Upper lobe of left lung (tissue), 6 donors: ENCODE results near the gene ARHGAP10. TPM values are rescaled to one million over a fixed set of nuclear protein-coding genes. Genes with fewer than 3 reads are reported as not detected.

Source experiments
- ATAC-seq, 2 donors: fragments of 200-7000 bp; cut with Tn5 transposase; one replicate each; pipeline ENCODE4 v1.9.1; 2022; ENCODE audit warnings: mild to moderate bottlenecking in 2 of 2, moderate library complexity in 2 of 2; ENCODE audit not compliant: low FRiP score in 2 of 2
- DNase-seq, 2 donors: peaks; one replicate each; pipeline ENCODE4 v3.0.0-alpha.2; 2019 to 2020
- H3K27ac ChIP-seq, 4 donors: fragments of 200-600 bp; sonication (generic); one replicate each; pipeline ENCODE4 v1.5.1; 2016 to 2019
- H3K27me3 ChIP-seq, 4 donors: fragments of 200-600 bp; sonication (generic); one replicate each; pipeline ENCODE4 v1.5.1; 2017 to 2019
- H3K36me3 ChIP-seq, 4 donors: fragments of 200-600 bp; sonication (generic); one replicate each; pipeline ENCODE4 v1.5.1; 2016 to 2019
- H3K4me1 ChIP-seq, 4 donors: fragments of 200-600 bp; sonication (generic); one replicate each; pipeline ENCODE4 v1.5.1; 2018 to 2019
- H3K4me3 ChIP-seq, 4 donors: fragments of 200-600 bp; sonication (generic); one replicate each; pipeline ENCODE4 v1.5.1; 2017 to 2019; ENCODE audit warnings: mild to moderate bottlenecking in 2 of 4, moderate library complexity in 1 of 4
- H3K9me3 ChIP-seq, 4 donors: fragments of 200-600 bp; sonication (generic); one replicate each; pipeline ENCODE4 v1.5.1; 2018 to 2019
- EP300 ChIP-seq, 4 donors: sonication (generic); formaldehyde crosslinking; IDR thresholded peaks; one replicate each; pipeline ENCODE4 v1.5.1; 2017; ENCODE audit warnings: antibody characterized with exemption in 4 of 4, control low read depth in 2 of 4
- POLR2A ChIP-seq, 4 donors: fragments of 450-650 bp; IDR thresholded peaks; one replicate each; pipeline ENCODE4 v1.5.1; 2016 to 2017; ENCODE audit warnings: antibody characterized with exemption in 4 of 4, mild to moderate bottlenecking in 2 of 4
- POLR2AphosphoS5 ChIP-seq, 2 donors: sonication (generic); formaldehyde crosslinking; IDR thresholded peaks; one replicate each; pipeline ENCODE4 v1.5.1; 2017; ENCODE audit warnings: antibody characterized with exemption in 2 of 2
- WGBS, 2 donors: methylation state at CpG; one replicate each; pipeline ENCODE4 v1.1.5; 2017 to 2018; 5-methylcytosine and 5-hydroxymethylcytosine counted together
- total RNA-seq, 6 donors: library from RNA; depleted of rRNA in 4 of 6; stranded (reverse); fragments of >200 nt in 4 of 6; gene quantifications; one replicate each; pipeline versions ENCODE4 v1.1.0 to v1.2.1, GENCODE V29; 2016 to 2021
- TF ChIP-seq, protein P1 (sequence below), 6 experiments: fragments of 450-650 bp in 4 of 6; fragments of 200-600 bp in 2 of 6; sonication (generic) in 2 of 6; IDR thresholded peaks; one replicate each; pipeline ENCODE4 v1.5.1; 2016 to 2019; ENCODE audit warnings: antibody characterized with exemption in 6 of 6
- donor health status: DM: no; HTN: no; CAD: no; lungs with moderate emphysema.
- donor health status: DM: no; HTN: yes; CAD: no; lungs with severe emphysema.

The ARHGAP10 gene
- total RNA-seq, 6 donors from 2014 or later = 25.9 to 47.1 (median 29.5) TPM

DNA sequence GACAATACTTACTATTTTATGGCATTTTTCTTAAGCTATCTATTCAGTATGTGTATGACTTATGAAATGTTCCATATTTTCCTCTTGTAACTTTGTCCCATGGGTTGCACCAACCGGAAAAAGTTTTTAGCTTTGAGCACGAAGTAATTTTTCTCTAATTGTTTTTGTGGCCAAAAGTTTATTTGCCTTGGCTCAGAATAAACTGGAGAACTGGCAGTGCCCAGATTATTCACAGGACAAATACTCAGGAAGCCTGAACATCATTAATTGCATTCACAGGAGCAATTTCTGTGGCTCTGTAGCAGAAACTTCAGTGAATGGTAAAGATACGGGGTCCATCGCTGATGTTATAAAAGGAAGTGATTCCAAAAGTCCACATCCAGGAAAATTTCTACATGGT is 184.5 kb downstream of the ARHGAP10 start:
- Histone ChIP-seq H3K4me1 (no peaks in the 10 kb centered on the region), H3K36me3 (peaks cover 0 to 11% (median 1%) of the 10 kb centered on the region in 4 donors), H3K27me3 (no peaks in the 10 kb centered on the region), H3K27ac (no peak overlapping the region), H3K4me3 (no peak overlapping the region), H3K9me3 (no peaks in the 10 kb centered on the region)
- TF ChIP-seq EP300 (IDR thresholded peaks at IDR 0.05) = no peak
- TF ChIP-seq, protein P1, sequence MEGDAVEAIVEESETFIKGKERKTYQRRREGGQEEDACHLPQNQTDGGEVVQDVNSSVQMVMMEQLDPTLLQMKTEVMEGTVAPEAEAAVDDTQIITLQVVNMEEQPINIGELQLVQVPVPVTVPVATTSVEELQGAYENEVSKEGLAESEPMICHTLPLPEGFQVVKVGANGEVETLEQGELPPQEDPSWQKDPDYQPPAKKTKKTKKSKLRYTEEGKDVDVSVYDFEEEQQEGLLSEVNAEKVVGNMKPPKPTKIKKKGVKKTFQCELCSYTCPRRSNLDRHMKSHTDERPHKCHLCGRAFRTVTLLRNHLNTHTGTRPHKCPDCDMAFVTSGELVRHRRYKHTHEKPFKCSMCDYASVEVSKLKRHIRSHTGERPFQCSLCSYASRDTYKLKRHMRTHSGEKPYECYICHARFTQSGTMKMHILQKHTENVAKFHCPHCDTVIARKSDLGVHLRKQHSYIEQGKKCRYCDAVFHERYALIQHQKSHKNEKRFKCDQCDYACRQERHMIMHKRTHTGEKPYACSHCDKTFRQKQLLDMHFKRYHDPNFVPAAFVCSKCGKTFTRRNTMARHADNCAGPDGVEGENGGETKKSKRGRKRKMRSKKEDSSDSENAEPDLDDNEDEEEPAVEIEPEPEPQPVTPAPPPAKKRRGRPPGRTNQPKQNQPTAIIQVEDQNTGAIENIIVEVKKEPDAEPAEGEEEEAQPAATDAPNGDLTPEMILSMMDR (IDR thresholded peaks at IDR 0.05) = no peak
- TF ChIP-seq POLR2A (IDR thresholded peaks at IDR 0.05) = no peak
- DNase-seq = no peak
- ATAC-seq = no peak
- WGBS, 2 donors = 61 to 74% methylated on average over 4 of the region's 4 CpGs

DNA sequence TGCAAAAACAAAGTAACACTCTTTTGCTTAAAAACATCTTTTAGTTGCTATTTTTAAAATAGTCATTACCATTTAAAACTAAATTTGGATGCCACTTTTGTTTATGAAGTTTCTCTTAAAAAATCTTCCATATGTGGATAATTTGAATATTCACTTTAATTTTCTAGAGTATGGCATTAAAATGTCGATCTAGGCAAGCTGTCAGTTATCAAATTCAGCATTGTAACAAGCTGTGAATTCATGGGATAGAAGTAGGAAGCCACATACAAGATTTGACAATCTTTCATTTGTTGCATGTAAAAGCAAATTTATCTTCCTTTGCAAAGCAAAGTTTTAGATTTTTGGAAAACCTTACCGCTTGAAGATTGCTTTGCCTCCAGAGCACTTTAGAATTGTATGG is 191.5 kb downstream of the ARHGAP10 start:
- no peaks in the 10 kb centered on the region for H3K36me3 ChIP-seq
- no peak for ATAC-seq
- no peak for DNase-seq
- no peak overlapping the region for H3K4me3 ChIP-seq
- no peak overlapping the region for H3K27ac ChIP-seq
- no peaks in the 10 kb centered on the region for H3K4me1 ChIP-seq
- WGBS, 2 donors = 95 to 97% methylated on average over 2 of the region's 2 CpGs
- H3K9me3 ChIP-seq = no peaks in the 10 kb centered on the region
- H3K27me3 ChIP-seq = no peaks in the 10 kb centered on the region
- TF ChIP-seq, protein P1 (IDR thresholded peaks at IDR 0.05) = no peak
- TF ChIP-seq POLR2A (IDR thresholded peaks at IDR 0.05) (no peak), EP300 (IDR thresholded peaks at IDR 0.05) (no peak), POLR2AphosphoS5 (IDR thresholded peaks at IDR 0.05) (no peak)

DNA sequence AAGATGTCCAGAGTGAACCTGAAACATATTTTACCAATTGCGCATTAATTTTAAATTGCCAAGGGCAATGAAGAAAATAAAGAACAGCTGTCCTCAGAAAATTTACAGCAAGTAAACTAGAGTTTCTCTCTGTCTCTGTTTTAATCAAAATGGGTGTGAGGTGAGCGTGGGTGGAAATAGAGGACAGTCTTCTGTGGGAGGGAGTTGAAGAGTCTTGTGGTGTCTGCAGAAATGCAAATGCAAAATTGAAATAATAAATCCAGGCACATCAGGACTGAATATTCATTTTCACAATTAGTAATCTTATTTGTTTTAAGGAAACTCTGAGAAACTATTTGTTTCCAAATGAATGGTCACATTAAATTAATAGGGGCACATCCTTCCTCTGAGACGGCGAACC is 192.0 kb downstream of the ARHGAP10 start:
- H3K9me3 ChIP-seq = no peaks in the 10 kb centered on the region
- H3K36me3 ChIP-seq = no peaks in the 10 kb centered on the region
- 89 to 94% methylated on average over 4 of the region's 4 CpGs for WGBS, 2 donors
- DNase-seq = no peak
- no peaks in the 10 kb centered on the region for H3K27me3 ChIP-seq
- no peak for ATAC-seq
- no peaks in the 10 kb centered on the region for H3K4me1 ChIP-seq
- TF ChIP-seq POLR2A (IDR thresholded peaks at IDR 0.05) = no peak
- TF ChIP-seq EP300 (IDR thresholded peaks at IDR 0.05) = no peak
- TF ChIP-seq POLR2AphosphoS5 (IDR thresholded peaks at IDR 0.05) = no peak
- TF ChIP-seq, protein P1 (IDR thresholded peaks at IDR 0.05) = no peak
- no peak overlapping the region for H3K4me3 ChIP-seq
- no peak overlapping the region for H3K27ac ChIP-seq

DNA sequence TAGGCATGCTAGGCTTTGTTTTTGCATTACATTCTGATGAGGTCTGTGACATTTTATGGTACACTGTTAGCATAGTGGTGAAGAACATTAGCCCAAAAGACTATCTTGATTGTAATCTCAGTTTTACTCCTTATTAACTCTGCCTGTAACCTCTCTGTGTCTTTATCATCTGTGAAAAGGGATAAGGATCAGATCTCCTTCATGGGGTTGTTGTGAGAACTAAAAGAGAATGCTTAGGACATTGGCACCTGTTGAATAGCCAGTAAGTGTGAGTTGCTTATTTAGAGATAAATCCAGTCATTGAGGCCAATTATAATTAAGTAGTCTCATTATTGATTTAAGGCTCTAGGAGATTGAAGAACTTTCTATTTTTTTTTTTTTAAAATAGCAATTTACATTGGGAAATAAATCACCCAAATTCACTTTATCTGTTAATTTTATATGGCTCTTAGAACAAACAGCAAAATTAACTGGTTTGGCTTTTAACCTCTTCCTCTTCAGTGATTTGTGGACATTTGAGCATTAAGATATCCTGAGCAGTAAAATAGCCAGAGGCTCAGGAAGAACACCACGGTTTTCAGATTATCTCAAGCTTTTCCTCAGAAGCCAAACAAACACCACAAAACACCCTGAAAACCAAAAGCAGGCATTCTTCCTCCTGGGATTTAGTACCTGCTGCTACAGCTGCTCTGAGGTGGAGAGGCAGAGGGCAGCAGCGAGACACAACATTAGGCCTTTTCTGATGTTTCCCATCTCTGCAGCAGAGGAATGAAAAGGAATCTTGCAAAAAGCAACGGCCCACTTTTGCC is 192.9 kb downstream of the ARHGAP10 start:
- ATAC-seq (no peak), DNase-seq (no peak)

More for the DNA sequence above, 192.9 kb downstream of the ARHGAP10 start:
- Histone ChIP-seq H3K27me3 (no peaks in the 10 kb centered on the region), H3K27ac (no peak overlapping the region), H3K4me1 (no peaks in the 10 kb centered on the region), H3K4me3 (no peak overlapping the region), H3K9me3 (no peaks in the 10 kb centered on the region), H3K36me3 (no peaks in the 10 kb centered on the region)
- 44 to 53% methylated on average over 3 of the region's 3 CpGs for WGBS, 2 donors
- TF ChIP-seq, protein P1 (IDR thresholded peaks at IDR 0.05) = no peak
- no peak for TF ChIP-seq POLR2A (IDR thresholded peaks at IDR 0.05)
